ENCODE measurements around the gene ZNF763. TPM values are rescaled to one million over a fixed set of nuclear protein-coding genes. Genes with fewer than 3 reads are reported as not detected.
"Not testable (repeated sequence)": the region's sequence is repeated elsewhere in the genome, so short reads cannot be mapped to it uniquely, and the experiment has no call there.

Gene ZNF763
- polyA plus RNA-seq (2011; rRNA removed): 2.1 and 3.0 TPM in 2 replicates
- 1.4 and 3.2 TPM in 2 replicates for polyA minus RNA-seq (2011; rRNA and poly(A)+ RNA removed)

GRCh38 chr19:11964858-11965645 lies at the start of gene ZNF763:
TSS of gene ZNF763 (plus strand) at chr19:11965040. CDS start at chr19:11965209, 169 bp downstream.
- POLR2A ChIA-PET: interaction anchor here (1.0 kb wide), 1 partner anchor 22 kb away, joined by 3 read pairs; no protein-coding TSS in a partner anchor
- TF ChIP-seq, protein P1, sequence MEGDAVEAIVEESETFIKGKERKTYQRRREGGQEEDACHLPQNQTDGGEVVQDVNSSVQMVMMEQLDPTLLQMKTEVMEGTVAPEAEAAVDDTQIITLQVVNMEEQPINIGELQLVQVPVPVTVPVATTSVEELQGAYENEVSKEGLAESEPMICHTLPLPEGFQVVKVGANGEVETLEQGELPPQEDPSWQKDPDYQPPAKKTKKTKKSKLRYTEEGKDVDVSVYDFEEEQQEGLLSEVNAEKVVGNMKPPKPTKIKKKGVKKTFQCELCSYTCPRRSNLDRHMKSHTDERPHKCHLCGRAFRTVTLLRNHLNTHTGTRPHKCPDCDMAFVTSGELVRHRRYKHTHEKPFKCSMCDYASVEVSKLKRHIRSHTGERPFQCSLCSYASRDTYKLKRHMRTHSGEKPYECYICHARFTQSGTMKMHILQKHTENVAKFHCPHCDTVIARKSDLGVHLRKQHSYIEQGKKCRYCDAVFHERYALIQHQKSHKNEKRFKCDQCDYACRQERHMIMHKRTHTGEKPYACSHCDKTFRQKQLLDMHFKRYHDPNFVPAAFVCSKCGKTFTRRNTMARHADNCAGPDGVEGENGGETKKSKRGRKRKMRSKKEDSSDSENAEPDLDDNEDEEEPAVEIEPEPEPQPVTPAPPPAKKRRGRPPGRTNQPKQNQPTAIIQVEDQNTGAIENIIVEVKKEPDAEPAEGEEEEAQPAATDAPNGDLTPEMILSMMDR (IDR thresholded peaks at IDR 0.05; ENCODE audit: low read depth, low read length): no peak; the same call in 1 of the 2 replicates
- CTCF ChIA-PET: interaction anchor here (0.5 to 3.7 kb wide), 2 partner anchors 22 to 24 kb away, joined by 3 to 32 read pairs; no protein-coding TSS in a partner anchor

GRCh38 chr19:11921852-11922495 lies 42.9 kb upstream of the ZNF763 start:
- POLR2A ChIA-PET: no interaction called here
- TF ChIP-seq, protein P1 (IDR thresholded peaks at IDR 0.05; ENCODE audit: low read depth, low read length): no peak
- H3K9me3 ChIP-seq (ENCODE audit: control insufficient read depth, insufficient read depth, low read length): peaks cover 14% of the 10 kb centered on the region
- H3K27ac ChIP-seq (ENCODE audit: low read depth, low read length): no peak overlapping the region
- CTCF ChIA-PET: interaction anchor here (0.6 to 4.8 kb wide), 8 partner anchors 35 to 642 kb away, joined by 3 to 68 read pairs (median 4); partner anchors contain the start of genes ZNF491 and ZNF69
- H3K27me3 ChIP-seq (ENCODE audit: control insufficient read depth, insufficient read depth, low read length): no peaks in the 10 kb centered on the region
- no peak for DNase-seq (ENCODE audit: low read depth, low spot score)
- H3K4me3 ChIP-seq (ENCODE audit: low read depth, low read length): no peak overlapping the region

More at GRCh38 chr19:11964858-11965645, at the start of gene ZNF763:
- DNase-seq (ENCODE audit: low read depth, low spot score): no peak
- Histone ChIP-seq H3K9me3 (ENCODE audit: control insufficient read depth, insufficient read depth, low read length) (peaks cover 2% of the 10 kb centered on the region; the same call in 1 of the 2 replicates), H3K27me3 (ENCODE audit: control insufficient read depth, insufficient read depth, low read length) (no peaks in the 10 kb centered on the region), H3K27ac (ENCODE audit: low read depth, low read length) (peak within 1 kb of the TSS; percentile 70), H3K4me3 (ENCODE audit: low read depth, low read length) (peak within 1 kb of the TSS; percentile 84)

GRCh38 chr19:11924886-11925650 lies 39.8 kb upstream of the ZNF763 start, which contains the start of gene ZNF700:
TSS of gene ZNF700 (plus strand) at chr19:11925107. CDS start at chr19:11925211, 104 bp downstream.
- Histone ChIP-seq H3K4me3 (ENCODE audit: low read depth, low read length) (peak within 1 kb of the TSS; percentile 92), H3K27me3 (ENCODE audit: control insufficient read depth, insufficient read depth, low read length) (no peaks in the 10 kb centered on the region), H3K27ac (ENCODE audit: low read depth, low read length) (peak within 1 kb of the TSS; percentile 47), H3K9me3 (ENCODE audit: control insufficient read depth, insufficient read depth, low read length) (peaks cover 20% of the 10 kb centered on the region)
- TF ChIP-seq, protein P1 (IDR thresholded peaks at IDR 0.05; ENCODE audit: low read depth, low read length): no peak
- DNase-seq (ENCODE audit: low read depth, low spot score): peak; percentile 69
- CTCF ChIA-PET: interaction anchor here (0.5 to 4.8 kb wide), 17 partner anchors 9 to 841 kb away, joined by 3 to 68 read pairs (median 7); partner anchors contain the start of genes ZNF433 and ZNF69
- POLR2A ChIA-PET: interaction anchor here (0.9 to 1.9 kb wide), 3 partner anchors 62 to 215 kb away, joined by 3 to 11 read pairs (median 3); partner anchors contain the start of gene ZNF20

DNA sequence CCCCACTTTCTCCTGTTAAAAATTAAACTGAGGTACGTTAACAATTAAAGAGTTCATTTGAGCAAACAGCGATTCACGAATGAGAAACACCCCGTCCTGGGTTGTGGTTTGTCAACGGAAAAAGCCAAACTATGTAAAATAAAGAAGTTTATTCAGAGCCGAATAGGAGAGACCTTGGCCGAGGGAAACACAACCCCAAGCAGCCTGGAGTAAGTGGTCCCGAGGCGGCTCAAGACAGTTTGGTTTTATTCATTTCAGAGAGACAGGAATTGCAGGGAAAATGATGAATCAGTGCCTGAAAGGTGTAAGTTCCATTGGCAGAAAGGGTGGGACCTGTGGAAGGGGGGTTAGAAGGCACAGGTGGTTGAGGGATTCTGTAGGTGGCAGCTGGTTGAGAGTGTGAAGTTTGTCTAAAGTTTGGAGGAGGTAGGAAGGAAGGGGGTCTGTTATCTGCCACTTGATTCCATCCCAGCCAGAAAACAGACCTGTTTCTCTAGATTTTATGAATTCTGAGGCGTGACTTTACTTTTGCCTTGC lies 39.1 kb upstream of the ZNF763 start:
- H3K27ac ChIP-seq (ENCODE audit: low read depth, low read length); H3K27me3 ChIP-seq (ENCODE audit: control insufficient read depth, insufficient read depth, low read length); POLR2A ChIA-PET; DNase-seq (ENCODE audit: low read depth, low spot score): not testable (repeated sequence)
- CTCF ChIA-PET: interaction anchor here (4.8 kb wide), 1 partner anchor 63 kb away, joined by 68 read pairs; no protein-coding TSS in a partner anchor
- H3K4me3 ChIP-seq (ENCODE audit: low read depth, low read length): peak overlapping the region; percentile 92
- peaks cover 22% of the 10 kb centered on the region for H3K9me3 ChIP-seq (ENCODE audit: control insufficient read depth, insufficient read depth, low read length)
